Articular chondrocyte of knee joint (primary cell): ENCODE results near the gene C2orf15. TPM values are rescaled to one million over a fixed set of nuclear protein-coding genes. Genes with fewer than 3 reads are reported as not detected.

Experiments
- small RNA-seq: library from RNA; depleted of rRNA; stranded (forward); fragments of <200 nt; gene quantifications from one replicate; pipeline ENCODE3, GENCODE V24; 2012
- total RNA-seq: library from RNA; depleted of rRNA; stranded (reverse); fragments of >200 nt; gene quantifications from 2 replicates; pipeline ENCODE4 v1.2.3, GENCODE V29; 2012

C2orf15 gene, protein sequence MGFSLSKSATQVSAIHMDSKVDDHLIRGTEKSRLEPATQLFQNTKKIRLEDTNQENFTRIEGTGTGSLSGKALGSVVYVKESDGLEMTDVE
- total RNA-seq = 0.11 and 0.13 TPM in 2 replicates

DNA sequence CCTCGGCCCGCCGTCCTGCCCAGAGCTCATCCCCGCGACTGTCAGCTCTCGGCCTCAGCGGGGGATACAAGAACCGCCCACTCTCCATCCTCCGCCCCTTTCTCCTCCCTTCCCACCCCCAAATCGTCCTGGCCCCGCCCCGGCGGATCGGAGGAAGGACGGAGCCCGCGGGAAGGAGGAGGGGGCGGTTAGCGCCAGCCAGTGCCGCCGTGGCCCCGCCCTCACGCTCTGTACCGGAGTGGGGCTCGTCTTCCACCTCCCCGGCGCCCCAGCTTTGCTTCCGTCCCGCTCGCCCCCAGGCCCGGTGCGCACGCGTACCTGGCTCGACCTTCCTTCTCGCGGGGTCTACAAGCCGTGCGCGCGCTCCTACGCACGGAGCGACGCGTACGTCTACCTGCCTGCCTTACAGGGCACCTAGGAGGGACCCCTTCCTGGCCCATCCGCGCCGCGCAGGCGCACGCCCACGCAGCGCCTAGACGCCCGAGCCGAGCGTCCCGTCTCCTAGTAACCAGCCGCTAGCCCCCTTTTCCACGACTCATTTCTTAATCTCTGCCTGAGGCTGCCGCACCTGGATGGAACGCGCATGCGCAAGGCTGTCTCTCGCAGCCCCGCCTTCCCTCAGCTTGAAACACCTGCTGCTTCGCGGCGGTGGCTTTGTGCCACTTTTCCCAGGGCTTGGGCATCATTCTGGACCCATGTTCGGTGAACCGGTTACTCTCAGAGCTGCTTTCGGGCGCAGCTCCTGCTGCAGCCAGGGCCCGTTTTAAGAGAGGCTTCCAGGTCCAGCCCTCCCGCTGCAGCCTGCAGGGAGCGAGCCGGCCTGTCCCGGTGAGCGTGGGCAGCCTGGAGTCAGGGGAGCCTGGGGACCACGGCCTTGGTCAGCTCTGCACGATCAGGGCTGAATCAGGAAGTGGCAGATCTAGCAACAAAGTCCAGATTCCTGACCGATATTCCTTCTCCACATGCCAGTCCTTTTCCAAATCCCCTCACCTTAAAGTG is at the start of gene C2orf15:
C2orf15 (plus strand) TSS at position 598 of the 999 bp plus-strand sequence. CDS start 8,852 bp downstream, outside the sequence.

DNA sequence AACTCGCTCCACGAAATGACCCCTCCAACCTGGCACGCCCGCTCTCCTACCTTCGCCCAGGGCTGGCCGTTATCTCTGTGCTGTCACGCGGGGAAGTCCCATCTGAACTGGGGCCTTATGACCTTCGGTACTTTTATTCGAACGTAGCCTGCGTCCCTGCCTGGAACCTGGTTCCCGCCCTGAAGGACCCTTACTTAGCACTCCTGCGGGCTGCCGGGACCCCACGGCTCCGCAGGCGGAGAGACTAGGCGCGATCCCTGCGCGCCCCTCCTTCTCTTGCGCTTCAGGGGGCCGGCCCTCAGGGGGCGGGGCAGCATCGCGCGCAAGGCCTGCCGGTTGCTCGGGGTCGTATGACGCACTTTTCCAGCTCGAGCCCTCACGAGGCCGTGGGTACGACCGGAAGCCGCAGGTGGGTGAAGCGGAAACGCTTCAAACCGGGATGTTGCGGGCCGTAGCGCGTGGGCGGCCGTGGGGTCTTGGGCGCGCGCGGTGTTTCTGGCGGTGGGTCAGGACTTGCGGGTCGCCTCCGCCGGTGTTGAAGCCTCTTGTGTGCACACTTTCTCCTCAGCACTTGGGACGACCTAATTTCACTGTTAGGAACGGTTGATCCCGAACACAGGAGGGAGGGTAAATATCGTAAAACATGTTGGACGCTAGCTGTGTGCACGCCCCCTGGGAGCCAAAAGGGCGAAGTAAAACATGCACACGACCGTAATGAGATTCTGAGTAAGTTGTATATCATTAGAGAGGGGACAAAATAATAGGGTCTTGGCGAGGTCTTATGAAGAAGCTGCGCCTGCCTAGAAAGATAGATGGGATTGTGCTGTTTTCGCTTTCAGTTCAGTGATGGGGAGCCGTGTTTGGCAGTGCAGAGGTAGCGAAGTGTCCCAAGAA is 13.4 kb downstream of the C2orf15 start, which contains the start of the genes LIPT1 and TSGA10:
LIPT1 (plus strand) TSS at position 325 of the 894 bp plus-strand sequence. CDS start 6,991 bp downstream, outside the sequence.
TSGA10 (minus strand) TSS at position 300 of the 894 bp plus-strand sequence. CDS start 45,503 bp downstream, outside the sequence.

DNA sequence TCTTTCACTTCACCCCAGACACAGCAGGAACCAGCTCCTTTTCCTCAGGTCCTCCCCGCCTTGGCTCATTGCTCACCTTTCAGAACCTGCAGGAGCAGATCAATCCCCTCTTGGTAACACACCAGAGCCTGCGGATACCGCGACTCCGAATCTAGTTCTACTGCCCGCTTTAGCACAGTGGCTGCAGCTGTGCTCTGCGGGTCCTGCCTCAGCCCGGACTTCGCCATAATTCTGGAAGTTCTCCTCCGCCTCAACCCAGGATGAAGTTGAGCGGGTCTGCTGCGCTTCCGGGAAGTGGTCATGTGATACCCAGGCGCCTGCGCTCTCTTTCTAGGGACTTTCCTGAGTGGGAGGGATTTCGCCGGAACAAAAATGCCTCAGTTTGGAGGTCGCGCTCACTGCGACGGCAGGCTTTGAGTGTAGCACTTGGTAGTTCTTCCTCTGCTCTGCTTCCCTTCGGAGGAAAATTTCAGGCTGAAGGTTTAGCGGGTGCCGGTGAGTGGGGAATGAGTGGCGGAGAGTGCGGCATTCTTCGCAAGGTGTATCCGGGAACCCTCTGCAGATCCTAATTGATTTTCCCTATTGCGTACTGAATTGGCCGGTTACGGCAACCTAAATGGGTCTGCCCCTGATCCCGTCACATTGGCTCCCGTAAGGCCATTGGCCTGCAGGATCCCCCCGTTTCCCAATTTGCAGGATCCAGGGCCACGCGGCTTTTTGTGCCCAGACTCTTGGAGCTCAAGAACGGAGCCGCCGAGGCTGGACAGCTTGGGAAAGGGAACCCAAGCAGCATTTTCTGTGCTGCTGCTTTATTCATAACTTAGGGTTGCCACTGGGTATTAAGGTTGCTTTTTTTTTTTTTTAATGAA is 39.5 kb downstream of the C2orf15 start, which contains the start of the genes MITD1 and MRPL30:
MITD1 (minus strand) TSS at position 304 of the 869 bp plus-strand sequence; CDS start at position 227, 77 bp downstream.
MRPL30 (plus strand) TSS at position 430 of the 869 bp plus-strand sequence. CDS start 5,020 bp downstream, outside the sequence.

Small RNAs within 50 kb of the gene (small RNA-seq; reads per million reads assigned to genes)
- not detected for gene AC092587.1

Other genes starting within 250 kb of the C2orf15 start
- under 0.01 and 0.11 TPM in 2 replicates for gene CRACDL, start 205.5 kb upstream of the C2orf15 start, total RNA-seq
- gene TSGA10, start 13.2 kb downstream of the C2orf15 start, total RNA-seq = 4.3 and 6.9 TPM in 2 replicates
- 8.6 and 10.8 TPM in 2 replicates for gene LIPT1, start 13.3 kb downstream of the C2orf15 start, total RNA-seq
- gene MITD1, start 39.4 kb downstream of the C2orf15 start, total RNA-seq = 24.1 and 25.1 TPM in 2 replicates
- 36.6 and 40.8 TPM in 2 replicates for gene MRPL30, start 39.5 kb downstream of the C2orf15 start, total RNA-seq
- not detected in 2 replicates for gene LYG2, start 114.0 kb downstream of the C2orf15 start, total RNA-seq
- gene LYG1, start 159.5 kb downstream of the C2orf15 start, total RNA-seq = 0.13 and 0.32 TPM in 2 replicates
- gene TXNDC9, start 194.6 kb downstream of the C2orf15 start, total RNA-seq = 81.9 and 94.6 TPM in 2 replicates
- 15.7 and 23.7 TPM in 2 replicates for gene EIF5B, start 195.7 kb downstream of the C2orf15 start, total RNA-seq